T1000 (cell line): ENCODE results near the gene OR1E2.
"Not testable (repeated sequence)": the region's sequence is repeated elsewhere in the genome, so short reads cannot be mapped to it uniquely, and the experiment has no call there.

Source experiments
- DNase-seq: peaks from one replicate; lab custom pipeline; 2025; ENCODE audit warnings: mixed read lengths; lab: John Stamatoyannopoulos, UW

Gene OR1E2

DNA sequence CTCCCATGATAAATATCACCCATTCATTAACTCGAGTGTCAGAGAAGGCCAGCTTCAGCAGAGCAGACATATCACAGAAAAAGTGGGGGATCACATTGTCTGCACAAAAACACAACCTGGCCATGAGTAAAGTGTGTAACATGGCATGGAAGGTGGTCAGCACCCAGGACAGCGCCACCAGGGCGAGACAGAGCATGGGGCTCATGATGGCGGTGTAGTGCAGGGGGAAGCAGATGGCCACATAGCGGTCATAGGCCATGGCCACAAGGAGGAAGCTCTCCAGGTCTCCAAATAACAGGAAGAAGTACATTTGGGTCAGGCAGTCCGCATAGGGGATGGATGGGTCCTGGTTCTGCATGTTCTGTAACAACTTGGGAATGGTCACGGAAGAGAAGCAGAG is 35.8 kb downstream of the OR1E2 start:
- not testable (repeated sequence) for DNase-seq

DNA sequence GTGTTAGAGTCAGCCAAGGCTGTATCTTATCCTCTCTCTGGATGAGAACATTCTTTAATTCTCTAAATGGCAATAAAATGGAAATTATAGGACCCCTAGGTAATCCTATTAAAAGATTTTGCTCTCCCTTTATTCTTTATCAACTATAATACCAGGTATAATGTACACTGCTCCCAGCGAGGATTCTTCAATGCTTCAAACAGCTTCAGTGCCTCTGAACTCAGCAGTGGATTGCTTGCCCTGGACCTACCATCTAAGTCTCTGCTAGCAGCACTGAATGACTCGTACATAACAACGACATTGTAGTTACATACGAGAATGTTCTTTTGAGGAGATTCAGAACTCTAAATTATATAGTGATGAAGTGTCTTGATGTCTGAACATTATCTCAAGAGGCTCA is 43.9 kb downstream of the OR1E2 start:
- DNase-seq = no peak

DNA sequence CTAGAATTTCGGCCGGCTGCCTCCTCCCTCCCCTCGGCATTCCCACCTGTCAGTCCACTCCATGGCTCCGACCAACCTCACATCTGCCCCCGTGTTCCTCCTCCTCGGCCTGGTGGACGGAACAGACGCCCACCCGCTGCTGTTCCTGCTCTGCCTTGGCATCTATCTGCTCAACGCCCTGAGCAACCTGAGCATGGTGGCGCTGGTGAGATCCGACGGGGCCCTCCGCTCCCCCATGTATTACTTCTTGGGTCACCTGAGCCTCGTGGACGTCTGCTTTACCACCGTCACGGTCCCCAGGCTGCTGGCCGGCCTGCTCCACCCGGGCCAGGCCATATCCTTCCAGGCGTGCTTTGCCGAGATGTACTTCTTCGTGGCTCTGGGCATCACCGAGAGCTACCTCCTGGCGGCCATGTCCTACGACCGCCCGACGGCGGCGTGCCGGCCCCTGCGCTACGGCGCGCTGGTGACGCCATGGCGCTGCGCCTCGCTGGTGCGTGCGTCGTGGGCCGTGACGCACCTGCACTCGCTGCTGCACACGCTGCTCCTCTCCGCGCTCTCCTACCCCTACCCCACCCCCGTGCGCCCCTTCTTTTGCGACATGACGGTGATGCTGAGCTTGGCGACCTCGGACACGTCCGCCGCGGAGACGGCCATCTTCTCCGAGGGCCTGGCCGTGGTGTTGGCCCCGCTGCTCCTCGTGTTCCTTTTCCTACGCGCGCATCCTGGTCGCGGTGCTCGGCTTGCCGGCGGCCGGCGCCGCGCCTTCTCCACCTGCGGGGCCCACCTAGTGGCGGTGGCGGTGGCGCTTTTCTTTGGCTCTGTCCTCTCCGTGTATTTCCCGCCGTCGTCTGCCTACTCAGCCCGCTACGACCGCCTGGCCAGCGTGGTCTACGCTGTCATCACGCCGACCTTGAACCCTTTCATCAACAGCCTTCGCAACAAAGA is 47.5 kb downstream of the OR1E2 start, which contains the start of gene OR3A2:
Gene OR3A2, minus strand, starts transcription at position 440 of the 948 bp plus-strand sequence.
- no peak for DNase-seq
